ENCODE results near the gene IL4I1.

The IL4I1 gene

DNA sequence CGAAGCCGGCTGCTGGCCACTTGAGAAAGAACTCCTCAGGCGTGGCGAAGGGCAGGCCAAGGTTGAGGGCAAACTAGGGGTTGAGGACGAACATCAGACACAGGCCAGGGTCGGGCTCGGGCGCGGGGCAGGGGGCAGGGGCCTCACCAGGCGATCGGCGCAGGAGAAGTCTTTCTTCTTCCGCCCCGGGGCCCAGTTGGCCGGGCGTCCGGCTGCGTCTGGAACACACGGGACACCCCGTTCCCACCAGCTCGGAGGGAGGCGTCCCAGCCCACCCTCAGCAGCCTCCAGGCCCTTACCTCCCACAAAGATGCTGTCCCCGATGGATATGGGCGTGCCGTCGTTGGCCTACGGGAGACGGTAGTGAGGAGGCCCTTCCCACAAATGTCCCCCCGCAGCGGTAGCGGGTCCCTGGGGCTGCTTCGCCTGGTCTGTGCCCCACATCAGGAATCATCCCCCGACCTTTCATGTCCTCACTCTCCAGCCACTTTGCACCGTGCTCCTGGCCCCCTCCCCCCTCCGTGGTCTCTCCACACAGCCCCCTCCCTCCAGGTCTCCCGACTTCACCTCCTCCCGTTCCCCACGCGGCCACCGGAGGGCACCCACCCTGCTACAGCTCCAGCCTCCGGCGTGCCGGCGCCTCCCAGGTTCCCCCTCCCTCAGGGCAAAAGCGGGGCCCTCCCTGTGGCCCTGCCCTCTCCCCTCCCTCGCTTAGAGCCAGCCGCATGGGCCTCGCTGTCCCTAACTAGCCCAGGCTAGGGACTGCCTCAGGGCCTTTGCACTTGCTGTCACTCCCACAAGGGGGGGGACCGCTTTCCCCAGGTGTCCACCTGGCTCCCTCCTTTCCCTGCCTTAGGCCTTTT, 34.1 kb downstream of the IL4I1 start:
- no peak for DNase-seq

DNA sequence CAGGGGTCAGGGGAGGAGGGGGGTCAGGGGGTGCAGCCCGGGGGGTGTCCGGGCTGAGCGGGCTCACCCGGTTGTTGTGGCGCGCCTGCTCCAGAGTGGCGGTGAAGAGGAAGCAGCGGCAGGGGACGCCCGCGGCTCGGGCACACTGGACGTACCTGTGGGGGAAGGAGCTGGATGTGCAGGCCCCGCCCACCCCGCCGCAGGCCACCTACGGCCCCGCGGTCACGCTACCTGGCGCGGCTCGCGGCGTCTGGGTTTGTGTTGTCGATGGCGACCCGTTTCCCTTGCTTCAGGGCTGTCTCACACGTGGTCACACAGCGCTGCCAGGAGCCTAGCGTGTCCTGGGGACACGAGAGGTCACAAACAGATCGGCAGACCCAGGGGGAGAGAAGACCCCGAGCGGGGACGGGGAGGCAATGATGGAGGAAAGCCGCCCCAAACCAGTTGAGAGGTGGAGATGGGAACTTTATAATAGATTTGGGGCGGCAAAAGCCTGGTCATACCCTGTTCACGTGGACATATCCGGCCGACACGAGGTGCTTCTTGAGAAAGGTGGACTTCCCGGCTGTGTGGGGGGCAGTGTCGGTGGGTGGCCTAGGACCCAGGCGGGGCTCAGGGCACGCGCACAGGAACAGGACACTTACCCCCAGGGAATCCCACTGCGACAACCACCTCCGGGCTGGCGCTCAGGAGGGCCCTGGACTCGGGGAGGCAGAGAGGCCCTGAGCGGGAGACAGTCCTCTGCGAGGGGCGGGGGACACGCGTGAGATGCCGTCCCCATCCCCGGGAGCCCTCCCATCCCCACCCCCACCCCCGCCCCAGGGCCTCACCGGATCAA, 34.9 kb downstream of the IL4I1 start:
- no peak for DNase-seq

DNA sequence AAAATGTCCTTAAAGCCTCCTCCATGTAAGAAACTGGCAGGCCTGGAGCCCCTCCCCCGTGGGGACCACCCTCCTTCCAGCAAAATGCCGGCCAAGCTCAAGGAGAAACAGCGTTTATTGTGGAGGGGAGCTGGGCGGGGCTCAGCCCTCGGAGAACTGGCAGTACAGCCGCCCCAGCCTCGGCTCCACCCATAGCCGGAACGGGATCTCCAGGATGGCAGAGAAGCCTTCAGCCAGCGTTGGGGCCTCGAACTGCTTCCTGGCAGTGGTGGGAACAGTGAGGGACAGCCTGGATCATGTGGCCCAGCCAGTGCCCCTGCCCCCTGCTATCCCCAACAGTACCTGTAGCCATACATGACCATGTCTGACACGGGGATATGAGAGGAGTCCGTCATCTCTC, 35.6 kb downstream of the IL4I1 start:
- DNase-seq = peak; percentile 64

DNA sequence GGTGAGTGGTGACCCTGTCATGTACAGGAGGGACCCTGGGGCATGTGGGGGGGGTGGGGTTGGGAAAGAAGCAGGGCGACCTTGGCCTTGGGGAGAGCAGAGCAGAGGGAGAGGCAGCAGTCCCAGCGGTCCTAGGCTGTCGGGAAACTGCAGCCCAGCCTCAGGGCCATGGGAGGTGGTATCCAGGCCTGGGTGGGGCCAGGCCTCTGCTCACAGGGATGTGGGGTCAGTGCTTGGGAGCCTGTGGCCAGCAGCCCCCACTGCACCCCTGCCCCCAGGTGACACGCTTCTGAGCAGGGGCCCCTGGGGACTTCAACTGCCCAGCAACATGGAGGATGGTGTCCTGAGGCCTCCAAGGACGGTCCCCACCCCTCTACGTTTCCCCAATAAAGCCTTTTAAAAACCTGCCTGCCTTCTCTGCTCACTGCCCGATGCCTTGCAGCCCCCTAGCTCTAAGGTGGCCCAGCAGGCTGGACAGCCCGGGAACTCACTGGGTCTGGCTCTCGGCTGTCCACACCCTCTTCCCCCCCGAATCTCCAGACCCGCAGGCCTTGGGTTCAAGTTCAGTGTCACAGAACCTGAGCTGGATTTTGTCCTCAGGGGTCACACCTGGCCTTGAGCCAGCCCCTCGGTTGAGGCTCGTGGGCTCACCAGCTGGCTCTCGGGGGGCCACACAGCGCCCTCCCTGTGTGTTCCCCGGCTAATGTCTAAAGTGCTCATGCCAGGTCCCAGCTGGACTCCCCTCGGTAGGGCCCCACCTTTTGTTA, 36.2 kb downstream of the IL4I1 start:
- peak; percentile 33 for DNase-seq

DNA sequence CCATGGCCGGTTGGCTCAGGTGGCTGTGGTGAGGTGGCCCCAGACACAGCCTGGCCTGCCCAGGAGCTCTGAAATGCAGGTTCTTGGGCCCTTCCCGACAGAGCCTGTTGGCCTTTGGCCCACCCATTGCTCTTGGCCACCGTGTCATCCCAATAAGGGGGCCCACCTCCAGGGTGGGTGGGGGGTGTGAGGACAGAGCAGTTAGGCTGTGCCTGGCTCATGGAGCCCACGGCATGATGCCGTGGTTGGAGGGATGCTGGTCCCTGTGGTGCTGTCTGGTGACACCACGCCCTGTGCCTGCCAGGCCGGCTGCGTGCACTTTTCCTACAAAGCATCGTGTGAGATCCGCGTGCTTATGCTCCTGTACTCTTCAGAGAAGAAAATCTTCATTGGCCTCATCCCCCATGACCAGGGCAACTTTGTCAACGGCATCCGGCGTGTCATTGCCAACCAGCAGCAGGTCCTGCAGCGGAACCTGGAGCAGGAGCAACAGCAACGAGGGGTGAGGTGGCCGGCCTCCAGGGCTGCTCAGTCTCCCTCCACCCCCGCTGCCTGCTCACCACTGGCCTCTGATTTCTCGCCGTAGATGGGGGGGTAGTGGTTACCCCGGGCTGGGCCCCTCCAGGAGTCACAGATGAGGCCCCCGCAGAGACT, 36.9 kb downstream of the IL4I1 start:
- DNase-seq = no peak

DNA sequence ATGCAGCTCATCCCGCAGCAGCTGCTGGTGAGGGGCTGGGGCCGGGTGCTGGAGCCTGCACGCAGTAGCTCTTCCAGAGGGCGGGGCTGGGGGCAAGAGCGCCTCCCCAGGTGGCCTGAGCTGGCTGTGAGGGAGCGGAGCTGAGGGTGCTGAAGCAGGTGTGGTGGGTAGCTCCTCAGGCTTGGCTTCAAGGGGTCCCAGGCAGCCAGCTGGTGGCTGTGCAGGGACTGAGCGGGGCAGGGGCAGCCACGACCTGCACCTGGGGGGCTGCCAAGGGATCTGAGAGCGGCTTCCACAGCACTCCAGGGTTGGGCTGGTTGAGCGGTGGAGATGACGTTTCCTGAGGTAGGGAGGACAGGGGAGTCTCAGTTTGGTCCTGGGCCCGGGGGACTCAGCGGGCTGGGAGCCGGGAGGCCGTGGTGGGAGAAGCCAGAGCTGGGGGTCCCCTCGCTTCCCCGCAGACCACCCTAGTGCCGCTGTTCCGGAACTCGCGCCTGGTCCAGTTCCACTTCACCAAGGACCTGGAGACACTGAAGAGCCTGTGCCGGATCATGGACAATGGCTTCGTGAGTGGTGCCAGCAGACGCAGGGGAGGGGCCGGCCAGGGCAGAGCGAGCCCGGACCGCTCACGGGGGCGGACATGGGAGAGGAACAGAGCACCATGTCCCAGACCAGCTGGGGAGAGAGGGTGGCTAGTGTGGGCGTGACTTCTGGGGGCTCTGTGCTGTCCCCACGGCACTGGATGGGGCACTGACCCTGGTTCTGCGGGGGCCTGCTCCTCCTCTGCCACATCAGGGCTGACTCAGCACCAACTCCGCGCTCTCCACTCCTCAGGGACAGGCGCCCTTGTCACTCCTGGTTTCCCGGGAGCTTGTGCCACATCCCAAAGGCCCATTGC, 38.4 kb downstream of the IL4I1 start:
- DNase-seq = no peak

DNA sequence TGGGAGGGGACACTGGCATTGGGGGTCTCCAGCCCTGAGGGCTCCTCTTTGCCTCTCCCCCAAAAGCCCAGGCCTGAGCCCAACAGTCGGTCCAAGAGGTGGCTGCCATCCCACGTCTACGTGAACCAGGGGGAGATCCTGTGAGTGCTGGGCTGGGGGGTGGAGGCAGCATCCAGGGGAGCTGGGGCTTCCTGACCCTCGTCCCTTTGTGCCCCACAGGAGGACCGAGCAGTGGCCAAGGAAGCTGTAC, 38.9 kb downstream of the IL4I1 start:
- DNase-seq = no peak

DNA sequence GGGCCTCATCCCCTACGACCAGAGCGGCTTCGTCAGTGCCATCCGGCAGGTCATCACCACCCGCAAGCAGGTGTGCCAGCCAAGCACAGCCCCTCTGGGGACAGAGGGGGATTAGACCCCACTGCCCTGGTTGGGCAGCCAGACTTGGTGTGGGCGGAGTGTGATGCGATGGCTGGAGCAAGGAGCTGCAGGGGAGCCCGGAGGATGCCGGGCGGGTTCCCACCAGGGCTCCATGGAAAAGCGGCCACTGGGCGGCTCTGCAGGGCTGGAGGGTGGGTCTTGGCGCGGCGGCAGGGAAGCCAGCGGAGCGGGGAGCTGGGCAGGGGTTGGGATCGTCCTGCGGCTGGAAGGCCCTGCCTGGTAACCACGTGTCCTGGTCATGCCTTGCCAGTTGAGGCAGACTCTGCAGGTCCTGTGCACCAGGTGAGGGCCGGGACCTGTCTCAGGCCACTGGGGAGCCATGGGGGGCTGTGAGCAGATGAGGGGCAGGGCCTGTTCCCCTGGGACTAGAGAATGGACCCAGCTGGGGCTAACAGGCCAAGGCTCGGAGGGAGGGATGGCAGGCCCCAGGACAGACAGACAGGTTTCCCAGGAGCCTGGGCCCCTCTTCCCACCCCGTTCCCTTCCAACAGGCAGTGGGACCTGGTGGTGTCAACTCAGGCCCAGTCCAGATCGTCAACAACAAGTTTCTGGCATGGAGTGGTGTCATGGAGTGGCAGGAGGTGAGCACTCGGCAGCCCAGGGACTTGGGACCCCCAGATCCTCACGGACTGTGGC, 39.4 kb downstream of the IL4I1 start:
- DNase-seq = no peak

DNA sequence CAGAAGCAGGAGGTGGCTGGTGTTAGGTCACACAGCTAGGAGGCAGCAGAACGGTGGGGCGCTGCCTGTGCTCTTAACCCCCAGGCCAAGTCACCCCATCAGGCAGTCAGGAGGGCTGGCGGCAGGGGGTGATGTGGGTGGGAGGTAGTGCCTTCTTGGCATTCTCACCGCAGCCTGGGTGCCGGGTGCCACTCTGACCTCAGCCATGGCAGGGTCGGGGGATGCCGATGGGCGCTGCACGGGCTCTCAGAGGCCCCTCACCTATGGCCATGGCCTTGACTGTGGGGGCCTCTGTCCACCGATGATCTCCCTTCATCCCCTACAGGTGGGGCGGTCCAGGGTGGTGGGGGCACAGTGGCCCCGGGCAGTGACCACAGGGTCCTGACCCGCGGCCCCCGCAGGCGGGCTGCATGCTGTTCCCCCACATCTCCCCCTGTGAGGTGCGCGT, 40.1 kb downstream of the IL4I1 start:
- no peak for DNase-seq

DNA sequence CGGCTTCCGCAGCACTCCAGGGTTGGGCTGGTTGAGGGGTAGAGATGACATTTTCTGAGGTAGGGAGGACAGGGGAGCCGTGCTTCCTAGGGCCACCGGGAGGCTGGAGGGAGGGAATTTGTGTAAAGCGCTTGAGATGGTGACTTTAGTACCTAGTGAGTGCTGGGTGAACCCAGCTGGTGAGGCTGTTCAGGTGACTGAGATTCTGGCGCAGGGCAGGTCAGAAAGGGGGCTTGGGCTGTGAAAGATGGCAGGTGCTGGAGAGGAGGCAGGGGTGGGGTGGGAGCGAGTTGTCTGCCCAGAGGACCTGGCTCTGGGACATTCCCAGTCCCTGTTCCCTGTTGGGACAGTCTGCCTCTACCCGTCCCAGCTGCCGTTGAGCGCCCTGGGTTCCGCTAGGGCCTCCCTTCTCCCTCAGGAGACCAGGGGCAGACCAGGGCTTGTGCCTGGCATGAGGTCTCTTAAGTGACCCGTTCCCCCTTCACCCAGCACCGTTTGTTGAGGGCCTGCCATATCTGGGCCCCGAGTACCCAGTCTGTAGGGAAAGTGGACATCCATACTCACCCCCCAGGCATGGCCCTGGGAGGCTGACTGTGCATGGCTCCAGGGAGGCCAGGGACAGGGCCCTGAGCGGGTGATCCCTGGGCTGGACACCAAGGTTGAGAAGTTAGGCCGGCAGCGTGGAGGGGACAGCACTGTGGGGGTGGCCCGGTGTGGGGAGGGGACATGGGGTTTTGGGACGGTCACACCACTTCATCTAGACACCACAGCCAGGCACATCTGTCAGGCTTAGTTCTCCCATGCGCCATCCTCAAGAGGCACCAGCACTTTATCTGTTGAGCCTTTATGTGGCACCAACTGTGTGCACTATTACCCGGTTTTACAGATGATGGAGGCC, 40.8 kb downstream of the IL4I1 start:
- DNase-seq = no peak

DNA sequence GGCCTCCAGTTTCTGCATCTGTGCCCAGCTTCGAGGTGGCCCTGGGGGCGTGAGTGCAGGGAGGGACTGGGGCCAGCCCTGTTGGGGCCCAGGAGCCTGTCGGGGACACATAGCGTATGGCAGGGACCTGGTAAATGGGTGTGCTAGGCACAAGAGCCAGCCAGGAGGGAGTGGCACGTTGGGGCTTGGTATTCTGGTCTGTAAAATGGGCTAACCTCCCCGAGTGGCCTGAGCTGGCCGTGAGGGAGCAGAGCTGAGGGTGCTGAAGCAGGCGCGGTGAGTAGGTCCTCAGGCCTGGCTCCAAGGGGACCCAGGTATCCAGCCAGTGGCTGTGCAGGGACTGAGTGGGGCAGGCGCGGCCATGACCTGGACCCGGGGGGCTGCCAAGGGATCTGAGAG, 41.4 kb downstream of the IL4I1 start:
- DNase-seq = no peak

DNA sequence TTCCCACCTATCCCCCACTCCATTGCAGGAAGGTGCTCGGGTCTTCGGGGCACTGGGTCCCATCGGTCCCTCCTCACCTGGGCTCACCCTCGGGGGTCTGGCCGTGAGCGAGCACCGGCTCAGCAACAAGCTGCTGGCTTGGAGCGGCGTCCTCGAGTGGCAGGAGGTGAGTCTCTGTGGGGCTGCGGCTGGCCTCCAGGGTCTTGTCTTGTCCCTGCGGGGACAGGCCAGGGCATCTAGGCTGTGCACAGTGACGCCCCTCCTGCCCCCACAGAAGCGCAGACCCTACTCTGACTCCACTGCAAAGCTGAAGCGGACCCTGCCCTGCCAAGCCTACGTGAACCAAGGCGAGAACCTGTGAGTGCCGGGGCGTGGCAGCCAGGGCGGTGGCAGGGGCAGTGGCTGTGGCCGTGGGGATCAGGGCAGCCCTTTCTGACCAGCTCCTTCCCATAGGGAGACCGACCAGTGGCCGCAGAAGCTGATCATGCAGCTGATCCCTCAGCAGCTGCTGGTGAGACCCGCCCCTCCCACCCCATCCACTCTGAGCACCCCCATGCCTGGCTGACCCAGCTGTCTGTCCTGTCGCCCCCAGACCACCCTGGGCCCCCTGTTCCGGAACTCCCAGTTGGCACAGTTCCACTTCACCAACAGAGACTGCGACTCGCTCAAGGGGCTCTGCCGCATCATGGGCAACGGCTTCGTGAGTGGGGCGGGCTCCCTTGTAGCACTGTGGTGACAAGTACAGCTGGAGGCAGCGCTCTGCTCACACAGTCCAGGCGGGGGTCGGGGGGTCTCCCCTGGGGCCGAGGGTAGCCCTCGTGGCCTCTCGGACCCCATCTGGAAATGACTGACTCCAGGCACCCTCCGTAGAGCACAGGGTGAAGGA, 42.1 kb downstream of the IL4I1 start:
- no peak for DNase-seq

DNA sequence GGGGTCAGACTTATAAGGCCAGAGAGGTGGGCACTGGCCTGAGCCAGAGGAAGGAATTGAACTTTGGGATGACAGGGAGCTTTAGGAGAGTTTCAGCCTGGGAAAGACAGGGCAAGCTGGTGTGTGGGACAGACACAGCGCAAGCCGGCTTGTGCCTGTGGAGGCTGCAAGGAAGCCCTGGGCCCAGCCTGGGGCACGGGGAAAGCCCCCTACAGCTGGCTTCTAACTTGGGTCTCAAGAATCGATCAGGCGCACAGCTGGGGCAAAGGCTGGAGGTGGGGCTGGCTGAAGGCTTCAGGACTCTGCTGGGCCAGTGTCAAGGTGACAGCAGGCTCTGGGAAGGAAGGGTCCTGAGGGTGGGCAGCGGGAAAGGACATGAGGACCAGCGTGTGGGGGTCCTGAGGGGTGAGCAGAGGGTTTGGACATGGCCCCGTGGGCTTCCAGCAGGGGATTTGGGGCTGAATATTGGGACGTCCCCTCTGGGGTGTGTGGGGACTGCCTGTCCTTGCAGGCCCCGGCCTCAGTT, 42.8 kb downstream of the IL4I1 start:
- no peak for DNase-seq

DNA sequence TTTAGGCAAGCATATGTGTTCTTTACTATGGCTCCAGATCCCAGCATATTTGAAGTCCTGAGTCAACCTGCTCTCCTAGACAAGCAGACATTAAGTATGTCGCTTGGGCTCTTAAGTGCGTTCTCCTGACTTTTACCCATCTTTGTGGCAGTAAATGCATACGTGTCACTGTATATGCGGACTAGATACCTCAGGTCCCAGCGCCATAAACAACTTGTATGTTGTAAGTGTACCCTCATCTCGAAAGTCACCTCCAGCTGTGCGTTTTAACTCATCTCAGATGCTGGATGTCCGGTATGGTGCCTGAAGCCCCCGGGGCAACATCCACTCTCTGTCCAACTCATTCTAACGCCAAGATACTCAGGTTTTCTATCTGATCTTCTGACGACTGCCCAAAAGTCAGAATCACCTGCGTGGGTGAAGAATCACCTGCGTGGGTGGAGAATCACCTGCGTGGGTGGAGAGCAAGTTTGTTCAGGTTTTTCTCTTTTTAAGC, 44.0 kb downstream of the IL4I1 start:
- no peak for DNase-seq

DNA sequence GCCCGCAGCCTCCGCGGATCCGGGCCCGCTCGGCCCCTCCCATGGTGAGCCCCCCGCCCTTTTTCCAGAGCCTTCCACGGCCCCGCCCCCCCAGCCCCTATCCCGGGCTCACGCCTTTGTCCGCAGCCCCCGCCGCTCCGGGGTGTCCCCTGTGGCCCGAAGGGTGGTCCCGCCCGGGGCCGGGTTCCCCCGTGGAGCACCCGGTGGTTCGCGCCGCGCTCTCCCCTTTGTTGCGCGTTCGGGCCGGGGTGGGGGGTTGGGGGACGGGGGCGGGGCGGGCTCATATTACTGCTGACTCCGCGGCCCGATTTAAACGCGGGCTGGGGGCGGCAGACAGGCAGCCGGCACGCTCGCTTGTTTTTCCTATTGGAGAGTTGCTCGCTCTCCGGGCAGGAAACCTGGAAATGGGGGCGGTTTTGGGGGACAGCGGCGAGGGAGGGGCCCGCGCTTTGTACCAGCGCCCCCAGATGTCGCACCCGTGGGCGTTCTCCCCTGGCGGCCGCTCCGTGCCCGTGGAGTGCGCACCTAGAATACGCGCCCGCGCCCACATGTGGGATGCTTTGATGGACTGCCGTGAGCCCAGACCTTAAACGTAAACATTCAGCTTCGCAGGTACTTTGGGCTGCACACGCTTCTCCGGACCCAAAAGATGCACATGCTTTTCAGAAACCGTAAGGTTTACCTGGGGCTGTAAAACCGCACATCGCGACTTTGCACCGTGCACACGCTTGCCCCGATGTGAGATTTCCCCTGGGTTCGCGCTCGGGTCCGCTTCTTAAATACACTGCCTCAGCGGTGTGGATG, 45.0 kb downstream of the IL4I1 start:
- peak; percentile 71 for DNase-seq

DNA sequence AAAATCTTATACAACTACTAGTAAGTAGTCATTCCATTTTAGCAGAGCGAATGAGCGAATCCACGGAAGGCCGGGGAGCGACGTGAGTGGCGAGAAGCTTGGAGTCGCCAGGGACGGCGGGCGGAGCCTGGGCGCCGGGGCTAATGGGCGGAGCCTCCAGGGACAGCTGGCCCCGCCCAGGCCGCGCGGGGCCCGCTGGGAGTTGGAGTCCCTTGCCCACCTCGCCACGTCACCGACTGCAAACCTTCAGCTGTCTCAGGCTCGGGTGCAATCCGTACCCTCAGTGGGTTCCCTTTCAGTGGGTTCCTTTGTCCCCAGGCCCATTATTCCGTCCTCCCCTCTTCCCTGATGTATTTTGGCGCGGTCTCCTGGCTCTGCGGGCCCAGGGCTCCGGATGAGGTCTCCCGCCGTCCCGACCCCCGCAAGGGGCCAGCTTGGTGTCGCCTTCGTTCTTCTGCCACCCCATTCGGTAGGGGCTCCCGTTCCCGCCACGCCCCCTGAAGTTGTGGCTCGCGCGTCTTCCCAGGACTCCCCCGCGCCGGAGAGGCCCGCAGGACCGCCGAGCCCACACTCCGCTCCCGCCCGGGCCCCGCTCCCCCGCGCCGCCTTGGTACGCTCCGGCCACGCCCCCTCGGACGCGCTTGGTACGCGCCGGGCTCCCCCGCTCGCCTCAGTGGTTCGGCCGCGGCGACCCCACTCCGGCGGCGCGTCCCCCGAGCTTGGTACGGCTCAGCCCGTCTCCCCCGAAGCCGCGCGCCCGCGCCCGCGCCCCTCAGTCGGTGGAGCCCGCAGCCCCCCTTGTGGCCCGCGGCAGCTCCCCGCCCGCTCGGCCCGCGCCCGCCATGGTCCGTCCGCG, 46.0 kb downstream of the IL4I1 start, which contains the start of gene PTOV1:
TSS of gene PTOV1 (plus strand) at position 673 of the 856 bp plus-strand sequence.
- DNase-seq = peak; percentile 97

DNA sequence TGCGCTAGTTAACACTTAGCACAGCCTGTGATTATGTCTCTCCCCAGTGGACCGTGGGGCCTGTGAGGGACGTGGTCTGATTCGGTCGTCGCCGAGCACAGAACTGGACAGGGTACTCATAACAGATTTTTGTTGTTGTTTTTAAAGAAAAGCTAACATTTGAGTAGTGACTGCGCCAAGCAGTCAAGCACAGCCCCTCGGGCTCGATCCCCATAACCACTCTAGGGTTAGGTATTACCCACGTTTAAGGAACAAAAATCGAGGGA, 46.5 kb downstream of the IL4I1 start:
- DNase-seq = no peak

Measured in eye (tissue), 1 donor.